HepG2 (cell line): ENCODE measurements around the gene CDC6. TPM values are rescaled to one million over a fixed set of nuclear protein-coding genes. Genes with fewer than 3 reads are reported as not detected.

Experiments used
- AKAP8 ChIP-seq: sonication (generic); formaldehyde crosslinking; IDR thresholded peaks from 2 replicates; pipeline ENCODE4 v1.5.1; 2020; ENCODE audit warnings: mild to moderate bottlenecking, missing genetic modification reagents
- BRCA1 ChIP-seq: sonication (generic); formaldehyde crosslinking; IDR thresholded peaks from 2 replicates; pipeline ENCODE4 v1.4.0; 2020; ENCODE audit warnings: missing genetic modification reagents
- CAMTA2 ChIP-seq: sonication (generic); formaldehyde crosslinking; IDR thresholded peaks from 2 replicates; pipeline ENCODE4 v1.4.0; 2020; ENCODE audit warnings: mild to moderate bottlenecking, missing genetic modification reagents, borderline replicate concordance
- CHCHD3 ChIP-seq: sonication (generic); formaldehyde crosslinking; IDR thresholded peaks from 2 replicates; pipeline ENCODE4 v1.8.0; 2022; ENCODE audit warnings: mild to moderate bottlenecking, missing genetic modification reagents, moderate library complexity
- EEA1 ChIP-seq: sonication (generic); formaldehyde crosslinking; IDR thresholded peaks from 2 replicates; pipeline ENCODE4 v1.5.1; 2020; ENCODE audit warnings: mild to moderate bottlenecking, missing genetic modification reagents, borderline replicate concordance
- FOXA3 ChIP-seq: IDR thresholded peaks from 2 replicates; pipeline ENCODE4 v1.6.1; 2016; ENCODE audit warnings: missing genetic modification reagents, missing compliant biosample characterization
- GATA4 ChIP-seq: sonication (generic); IDR thresholded peaks from 2 replicates; pipeline ENCODE4 v1.6.1; 2016; ENCODE audit warnings: antibody characterized with exemption, low read depth, borderline replicate concordance
- KDM6A ChIP-seq: IDR thresholded peaks from 2 replicates; pipeline ENCODE4 v1.6.1; 2016; ENCODE audit warnings: low read depth
- PHF8 ChIP-seq: sonication (generic); formaldehyde crosslinking; IDR thresholded peaks from 2 replicates; pipeline ENCODE4 v1.5.0; 2020; ENCODE audit warnings: missing genetic modification reagents
- POLR2AphosphoS2 ChIP-seq: IDR thresholded peaks from 2 replicates; pipeline ENCODE4 v1.6.1; 2011; ENCODE audit warnings: low read depth, low read length, improper control_type of control experiment
- PRMT3 ChIP-seq: sonication (generic); formaldehyde crosslinking; IDR thresholded peaks from 2 replicates; pipeline ENCODE4 v1.8.1; 2022; ENCODE audit warnings: low read depth, mild to moderate bottlenecking, moderate library complexity, missing genetic modification reagents, borderline replicate concordance
- SATB2 ChIP-seq: sonication (generic); formaldehyde crosslinking; IDR thresholded peaks from 2 replicates; pipeline ENCODE4 v1.5.0; 2020; ENCODE audit warnings: missing genetic modification reagents
- SRSF4 ChIP-seq: fragments of 200-400 bp; formaldehyde crosslinking; IDR thresholded peaks from one replicate; pipeline ENCODE4 v1.6.1; 2018; ENCODE audit warnings: mild to moderate bottlenecking, low read depth, low read length, moderate library complexity; ENCODE audit not compliant: poor library complexity, severe bottlenecking
- TBL1XR1 ChIP-seq: fragments of 150-350 bp; IDR thresholded peaks from 2 replicates; pipeline ENCODE4 v1.6.1; 2014; ENCODE audit warnings: borderline replicate concordance, low read length; ENCODE audit not compliant: partially characterized antibody
- ZFP36L2 ChIP-seq: sonication (generic); formaldehyde crosslinking; IDR thresholded peaks from 2 replicates; pipeline ENCODE4 v1.4.0; 2020; ENCODE audit warnings: missing genetic modification reagents
- ZFP41 ChIP-seq: sonication (generic); formaldehyde crosslinking; IDR thresholded peaks from 2 replicates; pipeline ENCODE4 v1.4.0; 2020; ENCODE audit warnings: mild to moderate bottlenecking, missing genetic modification reagents, borderline replicate concordance
- ZFP82 ChIP-seq: sonication (generic); formaldehyde crosslinking; IDR thresholded peaks from 2 replicates; pipeline ENCODE4 v1.5.1; 2020; ENCODE audit warnings: mild to moderate bottlenecking, missing genetic modification reagents, borderline replicate concordance
- ZIK1 ChIP-seq: sonication (generic); formaldehyde crosslinking; IDR thresholded peaks from 2 replicates; pipeline ENCODE4 v1.5.0; 2020; ENCODE audit warnings: mild to moderate bottlenecking, low read depth, missing genetic modification reagents, borderline replicate concordance
- ZNF562 ChIP-seq: sonication (generic); formaldehyde crosslinking; IDR thresholded peaks from 2 replicates; pipeline ENCODE4 v1.8.0; 2022; ENCODE audit warnings: missing genetic modification reagents, borderline replicate concordance
- ZNF703 ChIP-seq: sonication (generic); formaldehyde crosslinking; IDR thresholded peaks from 2 replicates; pipeline ENCODE4 v1.5.1; 2020; ENCODE audit warnings: missing genetic modification reagents, mild to moderate bottlenecking, moderate library complexity, borderline replicate concordance
- ZNF768 ChIP-seq: sonication (generic); formaldehyde crosslinking; IDR thresholded peaks from 2 replicates; pipeline ENCODE4 v1.4.0; 2020; ENCODE audit warnings: missing genetic modification reagents
- polyA plus RNA-seq, 8 experiments: library from polyadenylated mRNA; depleted of rRNA in 3 of 8; stranded (reverse) in 7 of 8; unstranded in 1 of 8; fragments of >200 nt; fragmentation: Illumina TruSeq in 4 of 8; extraction: Trizol in 4 of 8; gene quantifications; 2 replicates each; pipeline versions ENCODE4 v1.2.1 to v1.2.3, GENCODE V29; 2011 to 2016; ENCODE audit warnings: low read depth in 4 of 8, missing spikeins in 1 of 8, mixed read lengths in 1 of 8; ENCODE audit not compliant: insufficient read depth in 1 of 8
- total RNA-seq, 5 experiments: library from RNA; depleted of rRNA; stranded (reverse); fragments of >200 nt; fragmentation: Illumina TruSeq; extraction: Trizol; gene quantifications; 2 replicates each; pipeline ENCODE4 v1.2.3, GENCODE V29; 2016; ENCODE audit warnings: low read depth in 1 of 5
- TF ChIP-seq, protein P1 (sequence below): sonication (generic); formaldehyde crosslinking; IDR thresholded peaks from 2 replicates; pipeline ENCODE4 v1.4.0; 2020; ENCODE audit warnings: missing genetic modification reagents
- TF ChIP-seq, protein P2 (sequence below): sonication (generic); formaldehyde crosslinking; IDR thresholded peaks from 2 replicates; pipeline ENCODE4 v1.4.0; 2020; ENCODE audit warnings: missing genetic modification reagents, mild to moderate bottlenecking, borderline replicate concordance
- TF ChIP-seq, protein P3 (sequence below): sonication (generic); formaldehyde crosslinking; IDR thresholded peaks from 2 replicates; pipeline ENCODE4 v1.5.0; 2020; ENCODE audit warnings: missing genetic modification reagents

CDC6 gene
- total and polyA plus RNA-seq, 2 of the 13 experiments (the other 11 are each of a cell fraction or from before 2014, with no cell fraction given): 17.4 to 114 TPM

DNA sequence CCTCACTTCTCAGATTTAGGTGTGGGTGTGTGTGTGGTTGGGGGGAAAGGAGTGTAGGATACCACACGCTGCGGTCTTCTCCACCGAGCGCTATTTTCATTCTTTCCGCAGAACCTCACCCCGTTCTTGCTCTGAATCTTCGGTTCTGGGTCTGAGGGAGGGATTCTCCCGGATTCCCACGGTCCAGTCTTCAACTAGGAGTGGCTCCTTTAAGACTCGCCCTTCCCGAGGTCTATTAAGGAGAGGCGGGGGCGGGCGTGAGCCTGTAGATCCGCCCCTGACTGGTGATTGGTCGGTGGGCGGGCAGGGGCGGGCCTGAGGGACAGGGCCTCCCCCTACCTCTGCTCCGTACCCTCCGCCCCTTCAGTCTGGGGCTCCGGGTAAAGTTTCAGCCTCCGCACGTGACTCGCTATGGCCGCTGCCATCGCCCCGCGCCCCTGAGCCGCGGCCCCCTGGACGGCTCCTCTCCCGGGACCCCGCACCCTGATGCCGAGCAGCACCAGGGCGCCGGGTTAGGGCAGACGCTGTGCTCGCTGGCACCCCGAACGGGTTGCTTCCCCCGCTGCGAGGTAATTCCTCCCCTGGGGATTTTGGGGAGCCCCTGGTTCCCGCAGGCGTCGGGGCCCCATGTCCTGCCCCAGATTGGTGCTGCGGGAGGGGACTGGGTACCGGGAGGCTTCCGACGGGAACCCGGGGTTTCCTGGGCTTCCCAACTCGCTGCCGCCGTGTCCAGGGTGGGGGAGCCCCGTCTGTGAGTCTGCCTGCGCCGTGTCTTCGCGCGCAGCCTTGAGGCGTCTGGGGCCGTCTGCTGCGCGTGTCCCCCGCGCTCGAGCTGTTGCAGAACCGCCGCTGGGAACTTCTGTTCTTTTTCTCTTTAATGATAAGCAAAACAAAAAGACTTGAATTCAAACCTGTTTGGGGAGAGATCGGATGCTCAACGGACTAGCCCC is 30.5 kb downstream of the CDC6 start (continued):
- 0 out of 2 replicates have a peak, but pooled peaks have one; percentile 30 for TF ChIP-seq GATA4
- no peak for TF ChIP-seq POLR2AphosphoS2
- TF ChIP-seq SRSF4: no peak
- TF ChIP-seq ZNF703: peak; percentile 62; the same call in 1 of the 2 replicates
- TF ChIP-seq, protein P1, sequence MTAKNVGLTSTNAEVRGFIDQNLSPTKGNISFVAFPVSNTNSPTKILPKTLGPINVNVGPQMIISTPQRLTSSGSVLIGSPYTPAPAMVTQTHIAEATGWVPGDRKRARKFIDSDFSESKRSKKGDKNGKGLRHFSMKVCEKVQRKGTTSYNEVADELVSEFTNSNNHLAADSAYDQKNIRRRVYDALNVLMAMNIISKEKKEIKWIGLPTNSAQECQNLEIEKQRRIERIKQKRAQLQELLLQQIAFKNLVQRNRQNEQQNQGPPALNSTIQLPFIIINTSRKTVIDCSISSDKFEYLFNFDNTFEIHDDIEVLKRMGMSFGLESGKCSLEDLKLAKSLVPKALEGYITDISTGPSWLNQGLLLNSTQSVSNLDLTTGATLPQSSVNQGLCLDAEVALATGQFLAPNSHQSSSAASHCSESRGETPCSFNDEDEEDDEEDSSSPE (CRISPR knock-in tag): peak; percentile 37; the same call in 1 of the 2 replicates
- TF ChIP-seq ZFP36L2 (CRISPR knock-in tag): 0 out of 2 replicates have a peak, but pooled peaks have one; percentile 60
- TF ChIP-seq, protein P2, sequence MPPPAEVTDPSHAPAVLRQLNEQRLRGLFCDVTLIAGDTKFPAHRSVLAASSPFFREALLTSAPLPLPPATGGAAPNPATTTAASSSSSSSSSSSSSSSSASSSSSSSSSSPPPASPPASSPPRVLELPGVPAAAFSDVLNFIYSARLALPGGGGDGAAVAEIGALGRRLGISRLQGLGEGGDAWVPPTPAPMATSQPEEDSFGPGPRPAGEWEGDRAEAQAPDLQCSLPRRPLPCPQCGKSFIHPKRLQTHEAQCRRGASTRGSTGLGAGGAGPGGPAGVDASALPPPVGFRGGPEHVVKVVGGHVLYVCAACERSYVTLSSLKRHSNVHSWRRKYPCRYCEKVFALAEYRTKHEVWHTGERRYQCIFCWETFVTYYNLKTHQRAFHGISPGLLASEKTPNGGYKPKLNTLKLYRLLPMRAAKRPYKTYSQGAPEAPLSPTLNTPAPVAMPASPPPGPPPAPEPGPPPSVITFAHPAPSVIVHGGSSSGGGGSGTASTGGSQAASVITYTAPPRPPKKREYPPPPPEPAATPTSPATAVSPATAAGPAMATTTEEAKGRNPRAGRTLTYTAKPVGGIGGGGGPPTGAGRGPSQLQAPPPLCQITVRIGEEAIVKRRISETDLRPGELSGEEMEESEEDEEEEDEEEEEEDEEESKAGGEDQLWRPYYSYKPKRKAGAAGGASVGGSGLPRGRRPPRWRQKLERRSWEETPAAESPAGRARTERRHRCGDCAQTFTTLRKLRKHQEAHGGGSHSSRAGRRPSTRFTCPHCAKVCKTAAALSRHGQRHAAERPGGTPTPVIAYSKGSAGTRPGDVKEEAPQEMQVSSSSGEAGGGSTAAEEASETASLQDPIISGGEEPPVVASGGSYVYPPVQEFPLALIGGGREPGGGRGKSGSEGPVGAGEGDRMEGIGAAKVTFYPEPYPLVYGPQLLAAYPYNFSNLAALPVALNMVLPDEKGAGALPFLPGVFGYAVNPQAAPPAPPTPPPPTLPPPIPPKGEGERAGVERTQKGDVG (CRISPR knock-in tag): no peak; the same call in 1 of the 2 replicates
- no peak for TF ChIP-seq TBL1XR1
- TF ChIP-seq KDM6A (CRISPR knock-in tag): no peak; the same call in 1 of the 2 replicates
- peak; percentile 71; the same call in 1 of the 2 replicates for TF ChIP-seq ZNF768 (CRISPR knock-in tag)
- TF ChIP-seq AKAP8 (CRISPR knock-in tag): peak; percentile 22; the same call in 1 of the 2 replicates
- peak; percentile 76 for TF ChIP-seq ZFP82 (CRISPR knock-in tag)
- no peak for TF ChIP-seq CHCHD3 (CRISPR knock-in tag)
- TF ChIP-seq, protein P3, sequence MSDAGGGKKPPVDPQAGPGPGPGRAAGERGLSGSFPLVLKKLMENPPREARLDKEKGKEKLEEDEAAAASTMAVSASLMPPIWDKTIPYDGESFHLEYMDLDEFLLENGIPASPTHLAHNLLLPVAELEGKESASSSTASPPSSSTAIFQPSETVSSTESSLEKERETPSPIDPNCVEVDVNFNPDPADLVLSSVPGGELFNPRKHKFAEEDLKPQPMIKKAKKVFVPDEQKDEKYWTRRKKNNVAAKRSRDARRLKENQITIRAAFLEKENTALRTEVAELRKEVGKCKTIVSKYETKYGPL: no peak
- no peak for TF ChIP-seq PRMT3 (CRISPR knock-in tag)
- TF ChIP-seq ZFP41 (CRISPR knock-in tag): no peak
- TF ChIP-seq FOXA3 (CRISPR knock-in tag): peak; percentile 52
- peak; percentile 51 for TF ChIP-seq CAMTA2 (CRISPR knock-in tag)
- TF ChIP-seq SATB2 (CRISPR knock-in tag): 0 out of 2 replicates have a peak, but pooled peaks have one; percentile 48
- TF ChIP-seq BRCA1 (CRISPR knock-in tag): no peak
- peak; percentile 87; the same call in 1 of the 2 replicates for TF ChIP-seq EEA1 (CRISPR knock-in tag)
- TF ChIP-seq PHF8 (CRISPR knock-in tag): peak; percentile 90
- TF ChIP-seq ZNF562 (CRISPR knock-in tag): no peak
- peak; percentile 52; the same call in 1 of the 2 replicates for TF ChIP-seq ZIK1 (CRISPR knock-in tag)
